Kidney epithelial cell (primary cell): ENCODE measurements around the gene MYL6B. TPM values are rescaled to one million over a fixed set of nuclear protein-coding genes. Genes with fewer than 3 reads are reported as not detected.

Experiments used
- DNase-seq: peaks from one replicate; pipeline ENCODE4 v3.0.0-alpha.2; 2010; ENCODE audit warnings: low read depth
- H3K27me3 ChIP-seq: 2 replicates; pipeline ENCODE4 v1.6.0; 2011; ENCODE audit warnings: low read length; ENCODE audit not compliant: control insufficient read depth, insufficient read depth
- H3K36me3 ChIP-seq: 2 replicates; pipeline ENCODE4 v1.5.1; 2011; ENCODE audit warnings: low read length; ENCODE audit not compliant: control insufficient read depth, insufficient read depth
- H3K4me3 ChIP-seq: 2 replicates; pipeline ENCODE4 v1.5.1; 2011; ENCODE audit warnings: low read depth, mild to moderate bottlenecking, control low read depth, low read length
- total RNA-seq: library from RNA; depleted of rRNA; stranded (reverse); fragments of >200 nt; gene quantifications from 2 replicates; pipeline ENCODE4 v1.2.3, GENCODE V29; 2015
- TF ChIP-seq, protein P1 (sequence below): IDR thresholded peaks from 2 replicates; pipeline ENCODE4 v1.5.1; 2011; ENCODE audit warnings: mild to moderate bottlenecking, moderate library complexity, low read length, control low read depth, inconsistent platforms; ENCODE audit not compliant: insufficient read depth, poor library complexity, severe bottlenecking

The MYL6B gene
- total RNA-seq, 1 donor from 2014 or later = 107 TPM

DNA sequence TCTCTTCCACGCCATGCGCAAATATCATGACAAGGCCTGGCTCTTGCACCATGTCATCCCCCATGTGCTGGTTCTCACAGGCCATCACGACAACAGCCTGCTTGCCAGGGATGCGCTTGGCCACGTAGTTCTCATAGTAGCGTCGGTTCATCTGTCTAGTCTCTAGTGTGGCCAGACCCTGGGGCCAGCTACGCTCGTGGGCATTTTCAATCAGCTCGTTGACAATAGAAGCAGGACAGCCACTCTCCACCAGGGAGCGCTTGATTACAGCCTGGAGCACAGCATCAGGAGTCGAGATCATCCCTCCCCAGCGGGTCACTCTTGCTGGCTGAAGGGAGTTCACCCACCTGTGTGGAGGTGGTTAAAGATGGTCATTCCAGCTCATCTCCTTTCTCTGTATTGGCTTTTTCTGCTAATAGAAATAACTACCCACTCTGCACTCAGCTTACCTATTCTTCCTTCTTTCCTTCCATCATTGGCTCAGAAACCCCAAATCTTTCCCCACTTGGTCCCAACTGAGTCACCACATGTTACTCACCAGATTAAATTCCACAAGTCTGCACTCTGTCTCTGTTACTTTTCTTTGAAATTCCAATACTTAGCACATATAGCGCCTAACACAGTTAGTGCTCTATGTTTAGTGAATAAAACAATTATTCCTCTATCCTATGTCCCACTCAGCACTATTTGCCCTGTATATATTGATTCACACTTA is 54.2 kb downstream of the MYL6B start:
- Histone ChIP-seq H3K36me3 (peaks cover 7% of the 10 kb centered on the region), H3K27me3 (no peaks in the 10 kb centered on the region), H3K4me3 (no peak overlapping the region)
- TF ChIP-seq, protein P1, sequence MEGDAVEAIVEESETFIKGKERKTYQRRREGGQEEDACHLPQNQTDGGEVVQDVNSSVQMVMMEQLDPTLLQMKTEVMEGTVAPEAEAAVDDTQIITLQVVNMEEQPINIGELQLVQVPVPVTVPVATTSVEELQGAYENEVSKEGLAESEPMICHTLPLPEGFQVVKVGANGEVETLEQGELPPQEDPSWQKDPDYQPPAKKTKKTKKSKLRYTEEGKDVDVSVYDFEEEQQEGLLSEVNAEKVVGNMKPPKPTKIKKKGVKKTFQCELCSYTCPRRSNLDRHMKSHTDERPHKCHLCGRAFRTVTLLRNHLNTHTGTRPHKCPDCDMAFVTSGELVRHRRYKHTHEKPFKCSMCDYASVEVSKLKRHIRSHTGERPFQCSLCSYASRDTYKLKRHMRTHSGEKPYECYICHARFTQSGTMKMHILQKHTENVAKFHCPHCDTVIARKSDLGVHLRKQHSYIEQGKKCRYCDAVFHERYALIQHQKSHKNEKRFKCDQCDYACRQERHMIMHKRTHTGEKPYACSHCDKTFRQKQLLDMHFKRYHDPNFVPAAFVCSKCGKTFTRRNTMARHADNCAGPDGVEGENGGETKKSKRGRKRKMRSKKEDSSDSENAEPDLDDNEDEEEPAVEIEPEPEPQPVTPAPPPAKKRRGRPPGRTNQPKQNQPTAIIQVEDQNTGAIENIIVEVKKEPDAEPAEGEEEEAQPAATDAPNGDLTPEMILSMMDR = peak; percentile 65
- DNase-seq = no peak

Other genes with a start within 250 kb of the MYL6B start
- gene PYM1, start 224.7 kb upstream of the MYL6B start, total RNA-seq = 43.5 and 47.6 TPM in 2 replicates
- 59.4 and 60.9 TPM in 2 replicates for gene DGKA, start 221.4 kb upstream of the MYL6B start, total RNA-seq
- 0.96 and 1.1 TPM in 2 replicates for gene PMEL, start 186.5 kb upstream of the MYL6B start, total RNA-seq
- gene CDK2, start 185.8 kb upstream of the MYL6B start, total RNA-seq = 21.4 and 23.2 TPM in 2 replicates
- gene RAB5B, start 178.5 kb upstream of the MYL6B start, total RNA-seq = 78.2 and 81.0 TPM in 2 replicates
- gene SUOX, start 155.3 kb upstream of the MYL6B start, total RNA-seq = 12.0 and 18.0 TPM in 2 replicates
- gene IKZF4, start 131.5 kb upstream of the MYL6B start, total RNA-seq = 5.7 and 5.8 TPM in 2 replicates
- 1,382 and 1,633 TPM in 2 replicates for gene RPS26, start 110.7 kb upstream of the MYL6B start, total RNA-seq
- gene ERBB3, start 72.4 kb upstream of the MYL6B start, total RNA-seq = 12.3 and 17.3 TPM in 2 replicates
- 149 and 179 TPM in 2 replicates for gene PA2G4, start 48.0 kb upstream of the MYL6B start, total RNA-seq
- gene RPL41, start 36.0 kb upstream of the MYL6B start, total RNA-seq = 2,735 and 3,237 TPM in 2 replicates
- 3.0 and 4.7 TPM in 2 replicates for gene ZC3H10, start 34.3 kb upstream of the MYL6B start, total RNA-seq
- gene ESYT1, start 24.3 kb upstream of the MYL6B start, total RNA-seq = 213 and 309 TPM in 2 replicates
- gene MYL6, start 5.8 kb downstream of the MYL6B start, total RNA-seq = 1,283 and 1,365 TPM in 2 replicates
- 33.7 and 40.5 TPM in 2 replicates for gene SMARCC2, start 36.9 kb downstream of the MYL6B start, total RNA-seq
- gene RNF41, start 69.3 kb downstream of the MYL6B start, total RNA-seq = 77.4 and 94.0 TPM in 2 replicates
- 38.9 and 47.6 TPM in 2 replicates for gene NABP2, start 71.8 kb downstream of the MYL6B start, total RNA-seq
- 0.08 TPM in 1 of 2 replicates, not detected in the other for gene SLC39A5, start 77.5 kb downstream of the MYL6B start, total RNA-seq
- 38.8 and 45.2 TPM in 2 replicates for gene ANKRD52, start 105.8 kb downstream of the MYL6B start, total RNA-seq
- 13.7 and 14.6 TPM in 2 replicates for gene COQ10A, start 114.4 kb downstream of the MYL6B start, total RNA-seq
- 126 and 143 TPM in 2 replicates for gene CS, start 147.7 kb downstream of the MYL6B start, total RNA-seq
- gene CNPY2, start 163.4 kb downstream of the MYL6B start, total RNA-seq = 134 and 150 TPM in 2 replicates
- gene PAN2, start 181.4 kb downstream of the MYL6B start, total RNA-seq = 21.6 and 33.4 TPM in 2 replicates
- 30.9 and 33.6 TPM in 2 replicates for gene IL23A, start 186.3 kb downstream of the MYL6B start, total RNA-seq
- gene STAT2, start 207.5 kb downstream of the MYL6B start, total RNA-seq = 125 and 133 TPM in 2 replicates
- not detected in 2 replicates for gene APOF, start 210.3 kb downstream of the MYL6B start, total RNA-seq